NCI-H748 (cell line): ENCODE data around the gene MACF1.
A peak's percentile ranks its signal among the peaks of the same experiment; 100 is the strongest.
"Not testable (repeated sequence)": the region's sequence is repeated elsewhere in the genome, so short reads cannot be mapped to it uniquely, and the experiment has no call there.

Experiments
- DNase-seq: peaks from one replicate; lab custom pipeline; 2025; ENCODE audit not compliant: unreplicated experiment; lab: John Stamatoyannopoulos, UW

The MACF1 gene

GRCh38 chr1:39485046-39485803 is 280.7 kb downstream of the MACF1 start:
- DNase-seq: no peak

GRCh38 chr1:39488012-39488545 is 283.6 kb downstream of the MACF1 start:
- no peak for DNase-seq

DNA sequence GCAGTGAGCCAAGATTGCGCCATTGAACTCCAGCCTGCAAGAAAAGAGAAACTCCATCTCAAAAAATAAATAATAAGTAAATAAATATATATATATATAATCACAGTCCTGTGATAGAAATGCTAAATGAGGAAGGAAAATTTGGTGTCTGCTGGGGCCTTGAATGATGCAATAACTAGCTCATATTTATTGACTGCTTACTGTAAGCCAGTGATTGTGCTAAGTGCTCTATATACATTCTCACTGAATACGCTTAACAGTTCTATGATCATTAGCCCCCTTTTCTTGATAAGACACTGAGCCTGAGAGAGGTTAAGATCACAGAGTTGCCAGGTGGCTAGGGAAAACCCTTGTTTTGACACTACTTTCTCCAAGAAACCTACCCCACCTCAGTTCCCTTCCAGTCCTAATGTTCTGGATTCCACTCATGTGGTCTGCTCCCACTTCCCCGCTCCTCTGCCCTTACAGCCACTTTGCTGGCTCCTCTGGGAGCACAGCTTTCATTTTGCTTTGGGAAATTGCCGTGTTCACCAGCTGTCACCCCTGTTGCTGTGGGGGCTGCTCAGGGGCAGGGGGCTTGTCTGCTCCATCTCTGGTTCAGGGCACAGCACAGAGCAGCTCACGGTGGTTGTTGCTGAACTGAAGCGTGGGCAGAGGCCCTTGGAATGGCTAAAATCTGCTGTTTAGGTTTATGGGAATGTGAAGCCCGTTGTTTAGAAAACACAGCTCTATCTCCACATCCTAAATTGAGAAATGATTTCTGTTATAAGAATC is 284.5 kb downstream of the MACF1 start:
- no peak for DNase-seq

DNA sequence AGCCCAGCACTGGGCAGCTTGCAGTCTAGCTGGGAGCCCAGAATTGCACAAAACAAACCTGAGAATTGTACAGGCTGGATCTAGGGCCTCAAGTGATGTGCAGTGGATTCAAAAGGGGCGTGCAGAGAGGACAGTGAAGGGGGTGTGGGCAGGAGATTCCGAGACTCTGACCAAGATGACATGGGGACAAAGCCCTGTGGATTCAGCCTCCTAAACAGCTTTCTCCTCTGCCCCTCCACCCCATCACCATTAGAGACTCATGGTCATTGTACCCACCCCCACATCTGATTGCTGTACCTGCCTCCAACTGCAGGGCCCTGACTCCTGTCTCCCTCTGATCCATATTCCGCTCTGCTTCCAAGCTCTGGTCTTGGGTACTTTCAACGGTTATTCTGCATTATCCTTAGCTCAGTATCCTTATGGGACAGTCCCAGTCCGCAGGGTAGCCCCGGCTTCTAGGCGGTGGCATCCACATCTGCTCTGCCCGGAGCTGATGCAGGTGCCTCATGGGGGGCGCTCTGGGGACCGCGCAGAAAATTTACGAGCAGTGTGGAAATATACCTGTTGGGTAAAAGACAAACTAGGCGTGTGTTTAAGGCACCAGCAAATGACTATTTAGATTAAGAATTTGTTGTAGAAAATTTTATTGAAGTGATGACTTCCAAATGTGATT is 285.2 kb downstream of the MACF1 start:
- DNase-seq: peak; percentile 67

DNA sequence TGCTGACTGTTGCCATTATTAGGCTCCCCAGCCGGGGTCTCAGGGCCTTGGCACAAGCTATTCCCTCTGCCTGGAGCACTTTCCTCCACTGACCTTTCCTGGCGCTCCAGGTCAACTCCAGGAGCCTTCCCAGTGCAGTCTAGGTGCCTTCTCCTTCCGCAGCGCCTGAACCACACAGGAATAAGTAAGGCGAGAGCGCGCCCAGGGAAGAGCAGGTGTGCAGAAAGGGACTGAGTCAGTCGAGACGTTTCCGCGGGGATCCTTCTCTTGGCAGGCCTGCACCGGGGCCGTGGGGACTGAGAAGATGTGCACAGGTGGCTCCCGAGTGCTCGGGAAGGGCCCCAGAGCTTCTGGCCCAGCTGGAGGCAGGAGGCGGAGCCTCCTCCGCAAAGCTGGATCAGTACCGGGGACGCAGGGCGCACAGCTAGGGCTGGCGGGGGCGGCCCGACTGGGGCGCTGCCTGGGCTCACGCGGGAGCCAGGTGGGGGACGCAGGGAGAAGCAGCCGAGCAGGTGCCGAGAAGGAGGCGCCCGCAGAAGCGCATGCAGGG is 286.2 kb downstream of the MACF1 start:
- DNase-seq: peak; percentile 95

- peak; percentile 100 for DNase-seq
Measured at GRCh38 chr1:39491146-39491921, 286.8 kb downstream of the MACF1 start, which contains the start of gene BMP8A. BMP8A (plus strand) TSS chr1:39491636; CDS start chr1:39491992, 356 bp downstream.

GRCh38 chr1:39492118-39493042 is 287.9 kb downstream of the MACF1 start:
- peak; percentile 83 for DNase-seq

DNA sequence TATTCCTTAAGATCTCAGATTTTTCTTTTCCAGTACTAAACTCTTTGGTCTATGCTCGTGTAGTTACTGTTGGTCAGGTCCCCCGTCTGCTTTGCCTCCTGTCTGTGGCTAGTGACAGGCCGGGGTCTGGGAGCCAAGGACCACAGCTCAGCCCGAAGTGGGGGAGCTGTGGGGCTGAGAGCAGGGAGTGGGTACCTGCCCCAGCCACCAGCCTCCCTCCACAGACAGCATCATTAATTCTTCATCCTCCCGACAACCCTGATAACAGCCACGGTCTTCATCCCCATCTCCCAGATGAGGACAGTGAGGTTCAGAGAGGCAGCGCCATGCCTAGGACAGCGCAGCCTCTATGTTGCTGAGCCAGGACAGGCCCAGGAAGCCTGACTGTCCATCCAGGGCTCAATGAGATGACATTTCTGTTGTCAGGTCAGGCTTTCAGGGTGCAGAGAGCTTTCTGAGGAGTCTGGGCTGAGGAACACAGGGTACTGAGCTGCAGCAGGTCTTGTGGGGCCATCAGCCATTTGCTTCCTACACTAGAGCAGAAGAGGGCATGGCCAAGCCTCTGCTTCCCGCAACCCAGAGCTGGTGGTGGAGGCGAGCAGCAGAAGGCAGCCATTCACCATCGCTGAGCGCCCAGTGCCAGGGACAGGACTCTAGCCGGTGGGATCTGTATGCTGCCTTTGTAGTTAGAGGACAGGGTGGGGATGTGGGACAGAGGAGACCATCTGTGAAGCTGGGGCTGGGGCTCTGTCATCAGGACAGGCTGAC is 288.7 kb downstream of the MACF1 start:
- DNase-seq: not testable (repeated sequence)

- no peak for DNase-seq
Measured at GRCh38 chr1:39494671-39495410, 290.3 kb downstream of the MACF1 start.

- DNase-seq: not testable (repeated sequence)
Measured at GRCh38 chr1:39496520-39496919, 292.0 kb downstream of the MACF1 start.

DNA sequence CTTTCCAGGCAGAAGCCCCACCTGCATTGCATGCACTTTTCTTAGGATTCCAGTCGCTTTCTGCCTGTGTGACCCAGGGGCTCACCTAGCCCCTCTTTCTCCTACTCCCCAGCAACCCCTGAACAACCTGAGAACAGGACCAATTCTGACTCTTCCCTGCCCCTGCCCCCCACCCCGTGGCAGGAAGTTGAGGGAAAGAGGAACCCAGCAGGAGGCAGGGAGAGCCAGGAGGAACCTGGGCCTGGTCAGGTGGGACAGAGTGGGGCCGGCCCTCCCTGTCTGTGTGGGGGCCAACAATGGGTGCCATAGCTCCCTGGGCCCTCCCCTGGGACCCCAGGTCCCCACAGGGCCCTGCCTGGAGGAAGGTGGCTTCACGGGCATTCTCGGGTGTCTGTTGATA is 293.1 kb downstream of the MACF1 start:
- no peak for DNase-seq

DNA sequence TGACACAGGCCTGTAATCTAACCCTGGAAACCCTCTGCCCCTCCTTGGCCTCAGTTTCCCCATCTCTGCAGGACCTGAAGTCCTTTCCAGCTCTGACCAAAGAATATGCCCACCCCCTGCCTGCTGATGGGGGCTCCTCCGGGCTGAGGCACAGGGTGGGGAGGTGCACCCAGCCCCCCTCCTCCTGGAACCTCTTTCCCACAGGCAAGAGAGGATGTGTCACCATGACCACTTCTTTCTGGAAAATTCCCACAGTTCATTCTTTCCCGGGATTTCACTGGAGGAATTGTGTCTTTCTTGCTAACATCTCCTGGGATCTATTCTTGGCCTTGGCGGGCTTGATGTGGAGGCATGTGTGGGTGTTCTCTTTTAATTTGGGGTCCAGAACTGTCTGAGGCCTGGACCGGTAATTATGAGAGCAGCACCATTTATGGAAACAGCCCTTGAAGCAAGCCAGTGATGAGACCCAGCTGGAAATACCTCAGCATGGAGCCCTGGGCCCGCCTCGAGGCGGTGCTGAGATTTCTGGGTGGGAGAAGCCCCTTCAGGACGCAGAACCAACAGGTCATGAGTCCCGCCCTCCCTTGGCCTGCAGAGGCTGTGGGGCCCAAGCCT is 293.7 kb downstream of the MACF1 start:
- not testable (repeated sequence) for DNase-seq

GRCh38 chr1:39498821-39499220 is 294.3 kb downstream of the MACF1 start:
- DNase-seq: not testable (repeated sequence)

DNA sequence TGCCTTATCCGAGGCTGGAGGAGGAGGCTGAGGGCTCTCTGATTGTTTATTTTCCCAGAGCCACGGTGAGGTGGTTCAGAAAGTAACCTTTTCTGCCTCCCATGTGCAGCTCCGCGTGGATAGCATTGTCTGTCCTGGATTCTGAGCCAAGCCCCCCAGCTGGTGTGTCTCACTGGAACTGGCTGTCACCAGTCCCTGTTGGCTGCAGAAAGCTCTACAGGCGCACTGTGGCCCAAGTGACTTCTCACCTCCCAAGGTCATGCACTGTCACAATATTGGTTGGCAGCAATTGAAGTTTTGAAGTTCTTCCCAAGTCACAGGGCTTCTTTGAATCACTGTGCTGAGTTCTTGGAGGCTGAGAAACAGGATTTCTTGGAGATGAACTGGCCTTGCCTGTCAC is 295.2 kb downstream of the MACF1 start:
- DNase-seq: no peak

DNA sequence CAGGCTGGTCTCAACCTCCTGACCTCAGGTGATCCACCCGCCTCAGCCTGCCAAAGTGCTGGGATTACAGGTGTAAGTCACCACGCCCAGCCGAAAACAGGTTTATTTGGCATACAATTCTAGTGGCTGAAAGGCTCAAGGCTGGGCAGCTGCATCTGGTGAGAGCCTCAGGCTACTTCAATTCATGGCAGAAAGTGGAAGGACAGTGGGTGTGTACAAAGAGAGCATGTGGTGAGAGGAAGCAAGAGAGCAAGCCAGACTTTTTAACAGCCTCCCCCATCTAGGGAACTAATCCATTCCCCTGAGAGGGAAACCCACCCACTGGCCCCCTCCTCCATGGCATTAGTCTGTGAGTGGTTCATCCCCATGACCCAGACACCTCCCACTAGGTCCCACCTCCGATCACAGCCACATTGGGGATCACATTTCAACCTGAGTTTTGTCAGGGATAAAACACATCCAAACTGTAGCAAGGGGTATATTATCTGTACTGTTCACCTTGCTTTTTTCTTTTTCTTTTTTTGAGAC is 296.4 kb downstream of the MACF1 start:
- peak; percentile 64 for DNase-seq

DNA sequence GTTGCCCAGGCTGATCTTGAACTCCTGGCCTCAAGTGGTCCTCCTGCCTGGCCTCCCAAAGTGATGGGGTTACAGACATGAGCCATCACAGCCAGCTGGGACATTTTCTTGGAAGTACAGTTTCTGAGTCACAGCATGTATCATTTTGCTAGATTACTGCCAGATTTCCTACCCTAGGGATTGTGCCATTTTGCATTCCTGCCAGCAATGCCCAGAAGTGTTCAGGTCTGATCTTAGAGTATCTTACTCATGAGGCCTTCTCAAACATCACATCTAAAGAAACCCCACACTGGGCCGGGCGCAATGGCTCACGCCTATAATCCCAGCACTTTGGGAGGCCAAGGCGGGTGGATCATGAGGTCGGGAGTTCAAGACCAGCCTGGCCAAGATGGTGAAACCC is 297.2 kb downstream of the MACF1 start:
- DNase-seq: no peak

DNA sequence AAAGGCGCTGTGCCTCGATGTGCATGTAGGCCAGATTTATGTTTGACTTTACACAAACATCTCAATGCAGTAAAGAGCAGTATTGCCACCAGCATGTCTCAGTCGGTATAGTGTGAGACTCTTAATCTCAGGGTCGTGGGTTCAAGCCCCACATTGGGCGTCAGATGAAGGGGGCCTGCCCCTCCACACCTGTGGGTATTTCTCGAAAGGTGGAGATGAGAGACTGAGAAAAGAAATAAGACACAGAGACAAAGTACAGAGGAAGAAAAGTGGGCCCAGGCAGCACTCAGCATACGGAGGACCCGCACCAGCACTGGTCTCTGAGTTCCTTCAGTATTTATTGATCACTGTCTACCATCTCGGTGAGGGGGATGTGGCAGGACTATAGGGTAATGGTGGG is 299.9 kb downstream of the MACF1 start:
- not testable (repeated sequence) for DNase-seq
